Activated T-cell treated with anti-CD3 and anti-CD28 coated beads, Interleukin-2, amount 50 U/mL, for 72 hours (primary cell): Measurements from ENCODE around the gene ADAM10. TPM values are rescaled to one million over a fixed set of nuclear protein-coding genes. Genes with fewer than 3 reads are reported as not detected.

ENCODE experiments used
- ATAC-seq, 2 donors: fragments of 150-1000 bp; cut with Tn5 transposase; replicated peaks in 1 of 2; 2 replicates each; pipeline ENCODE4 v1.10.0; 2021; ENCODE audit warnings: moderate library complexity in 2 of 2, mild to moderate bottlenecking in 1 of 2
- DNase-seq, 2 donors: peaks; one replicate each; pipeline ENCODE4 v3.0.0; 2021 to 2022; ENCODE audit warnings: mixed read lengths in 1 of 2
- H3K27ac Mint-ChIP-seq: one replicate; pipeline ENCODE4 v1.8.0; 2022; ENCODE audit warnings: mild to moderate bottlenecking, moderate library complexity, mixed read lengths
- H3K27me3 Mint-ChIP-seq: one replicate; pipeline ENCODE4 v1.8.0; 2022; ENCODE audit warnings: low read depth, mixed read lengths
- H3K36me3 Mint-ChIP-seq, 2 donors: one replicate each; pipeline ENCODE4 v1.8.0; 2022; ENCODE audit warnings: mixed read lengths in 2 of 2, mild to moderate bottlenecking in 1 of 2; ENCODE audit not compliant: insufficient read depth in 2 of 2
- H3K4me1 Mint-ChIP-seq: one replicate; pipeline ENCODE4 v1.8.0; 2022; ENCODE audit warnings: low read depth, mixed read lengths
- H3K4me3 Mint-ChIP-seq, 2 donors: one replicate each; pipeline ENCODE4 v1.8.0; 2022; ENCODE audit warnings: mild to moderate bottlenecking in 2 of 2, mixed read lengths in 2 of 2, moderate library complexity in 2 of 2
- H3K9me3 Mint-ChIP-seq, 2 donors: one replicate each; pipeline ENCODE4 v1.8.0; 2022; ENCODE audit warnings: mixed read lengths in 2 of 2
- total RNA-seq, 2 donors: library from RNA; stranded (reverse); gene quantifications; one replicate each; pipeline ENCODE4 v1.2.3, GENCODE V29; 2022

The ADAM10 gene
- 100 to 1,000 TPM in 1 of 2 donors, 10 to 100 TPM in 1; 96.5 to 108 TPM for total RNA-seq

- peak; percentile 97 to 99 for DNase-seq
- Mint-ChIP-seq H3K36me3 (peaks cover 4 to 10% of the 10 kb centered on the region in 2 donors), H3K4me1 (peaks cover 33% of the 10 kb centered on the region), H3K27ac (peak within 1 kb of the TSS; percentile 99), H3K27me3 (no peaks in the 10 kb centered on the region), H3K9me3 (no peaks in the 10 kb centered on the region), H3K4me3 (peak within 1 kb of the TSS; percentile 94 to 95)
- ATAC-seq: peak; percentile 92
Measured at GRCh38 chr15:58749532-58750337, at the start of gene ADAM10. ADAM10 (minus strand) TSS chr15:58749707; CDS start chr15:58749534, 173 bp downstream.

DNA sequence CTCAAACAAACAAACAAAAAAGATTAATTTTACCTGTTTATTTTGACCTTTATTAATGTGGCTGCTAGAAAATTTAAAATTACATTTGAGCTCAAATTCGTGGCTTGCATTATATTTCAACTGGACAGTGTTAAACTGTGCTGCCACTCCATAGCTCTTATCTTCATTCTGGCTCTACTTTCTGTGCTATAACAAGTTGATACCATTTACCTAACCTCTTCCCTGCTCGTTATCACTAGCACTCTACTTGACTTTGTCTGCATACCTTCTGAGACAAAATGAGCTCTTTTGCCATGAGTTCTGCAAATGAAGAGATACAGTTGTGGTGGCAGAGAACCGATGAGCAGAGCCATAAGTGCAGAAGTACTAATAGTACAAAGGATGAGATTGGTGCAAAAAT, 48.0 kb upstream of the ADAM10 start:
- ATAC-seq: no peak
- Mint-ChIP-seq H3K36me3 (no peaks in the 10 kb centered on the region), H3K27ac (no peak overlapping the region), H3K4me1 (peaks cover 14% of the 10 kb centered on the region), H3K9me3 (no peaks in the 10 kb centered on the region), H3K27me3 (no peaks in the 10 kb centered on the region), H3K4me3 (no peak overlapping the region)
- no peak for DNase-seq

DNA sequence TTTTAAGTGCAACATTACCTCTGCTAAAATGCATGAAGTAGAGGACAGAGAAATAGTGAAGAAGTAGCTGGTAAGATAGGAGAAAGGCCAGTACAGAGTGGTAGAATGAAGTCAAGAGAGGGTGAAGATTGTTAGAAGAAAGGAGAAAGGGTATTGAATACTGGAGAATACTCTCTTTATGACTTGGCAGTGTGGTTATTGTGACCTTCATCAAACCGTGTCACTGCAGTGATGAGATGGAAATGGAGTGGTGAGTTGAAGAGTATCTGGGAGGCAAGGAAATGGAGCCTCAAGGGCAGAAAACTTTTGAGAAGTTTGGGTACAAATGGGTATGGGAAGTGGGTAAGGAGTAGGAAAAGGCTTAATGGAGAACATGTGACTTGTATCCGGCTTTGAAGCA, 46.3 kb upstream of the ADAM10 start:
- no peak overlapping the region for H3K27ac Mint-ChIP-seq
- peaks cover 14% of the 10 kb centered on the region for H3K4me1 Mint-ChIP-seq
- no peaks in the 10 kb centered on the region for H3K9me3 Mint-ChIP-seq
- DNase-seq (no peak), ATAC-seq (no peak)
- no peak overlapping the region for H3K4me3 Mint-ChIP-seq
- H3K27me3 Mint-ChIP-seq: no peaks in the 10 kb centered on the region
- H3K36me3 Mint-ChIP-seq: no peaks in the 10 kb centered on the region

DNA sequence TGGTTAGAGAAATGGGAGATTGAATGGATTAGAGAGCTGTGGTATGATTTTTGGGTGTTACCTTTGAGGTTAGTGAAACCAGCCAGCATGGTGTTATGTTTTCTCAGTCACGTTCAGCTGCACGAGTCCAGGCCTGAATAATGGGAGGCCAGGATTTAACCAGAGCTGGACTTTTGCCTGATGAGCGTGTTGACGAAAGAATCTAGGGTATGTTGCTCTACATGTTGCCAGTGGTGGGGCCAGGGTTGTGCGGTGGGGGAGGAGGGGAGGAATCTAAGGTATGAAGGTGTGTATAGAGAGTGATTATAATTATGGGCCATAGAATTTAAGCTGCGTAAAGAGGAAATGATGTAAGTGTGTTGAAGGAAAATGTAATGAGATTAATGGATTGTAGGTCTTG, 44.4 kb upstream of the ADAM10 start:
- H3K27me3 Mint-ChIP-seq: no peaks in the 10 kb centered on the region
- DNase-seq (no peak), ATAC-seq (no peak)
- peaks cover 0 to 2% of the 10 kb centered on the region in 2 donors for H3K36me3 Mint-ChIP-seq
- no peak overlapping the region for H3K27ac Mint-ChIP-seq
- no peak overlapping the region for H3K4me3 Mint-ChIP-seq
- peaks cover 14% of the 10 kb centered on the region for H3K4me1 Mint-ChIP-seq
- no peaks in the 10 kb centered on the region for H3K9me3 Mint-ChIP-seq

GRCh38 chr15:58788056-58788710, 38.7 kb upstream of the ADAM10 start:
- Mint-ChIP-seq H3K36me3 (peaks cover 0 to 2% of the 10 kb centered on the region in 2 donors), H3K9me3 (no peaks in the 10 kb centered on the region), H3K27ac (no peak overlapping the region), H3K27me3 (no peaks in the 10 kb centered on the region), H3K4me1 (no peaks in the 10 kb centered on the region), H3K4me3 (no peak overlapping the region)
- ATAC-seq (no peak), DNase-seq (no peak)

DNA sequence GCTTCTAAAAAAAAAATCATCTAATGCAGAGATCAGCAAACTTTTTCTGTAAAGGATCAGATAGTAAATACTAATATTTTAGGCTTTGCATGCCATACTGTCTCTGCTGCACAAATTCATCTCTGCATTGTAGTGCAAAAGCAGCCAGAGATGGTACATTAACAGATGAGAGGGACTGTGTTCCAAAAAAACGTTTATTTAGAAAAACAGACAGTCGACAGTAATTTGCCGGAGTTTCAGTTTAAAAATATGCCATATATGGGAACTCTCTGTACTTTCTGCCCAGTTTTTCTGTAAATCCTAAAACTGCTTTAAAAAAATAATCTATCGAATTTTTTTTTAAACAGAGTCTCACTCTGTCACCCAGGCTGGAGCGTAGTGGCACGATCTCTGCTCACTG, 35.8 kb upstream of the ADAM10 start:
- DNase-seq (no peak), ATAC-seq (no peak)
- H3K4me3 Mint-ChIP-seq: no peak overlapping the region
- no peaks in the 10 kb centered on the region for H3K9me3 Mint-ChIP-seq
- no peak overlapping the region for H3K27ac Mint-ChIP-seq
- no peaks in the 10 kb centered on the region for H3K27me3 Mint-ChIP-seq
- H3K36me3 Mint-ChIP-seq: peaks cover 0 to 2% of the 10 kb centered on the region in 2 donors
- H3K4me1 Mint-ChIP-seq: no peaks in the 10 kb centered on the region

- Mint-ChIP-seq H3K36me3 (no peaks in the 10 kb centered on the region), H3K4me1 (no peaks in the 10 kb centered on the region), H3K27ac (no peak overlapping the region), H3K27me3 (no peaks in the 10 kb centered on the region), H3K9me3 (no peaks in the 10 kb centered on the region), H3K4me3 (no peak overlapping the region)
- ATAC-seq (no peak), DNase-seq (no peak)
Measured at GRCh38 chr15:58779554-58779953, 30.0 kb upstream of the ADAM10 start.

GRCh38 chr15:58777107-58777506, 27.6 kb upstream of the ADAM10 start:
- H3K27me3 Mint-ChIP-seq: no peaks in the 10 kb centered on the region
- H3K27ac Mint-ChIP-seq: no peak overlapping the region
- ATAC-seq (no peak), DNase-seq (no peak)
- peaks cover 8% of the 10 kb centered on the region for H3K4me1 Mint-ChIP-seq
- H3K36me3 Mint-ChIP-seq: no peaks in the 10 kb centered on the region
- no peak overlapping the region for H3K4me3 Mint-ChIP-seq
- no peaks in the 10 kb centered on the region for H3K9me3 Mint-ChIP-seq

DNA sequence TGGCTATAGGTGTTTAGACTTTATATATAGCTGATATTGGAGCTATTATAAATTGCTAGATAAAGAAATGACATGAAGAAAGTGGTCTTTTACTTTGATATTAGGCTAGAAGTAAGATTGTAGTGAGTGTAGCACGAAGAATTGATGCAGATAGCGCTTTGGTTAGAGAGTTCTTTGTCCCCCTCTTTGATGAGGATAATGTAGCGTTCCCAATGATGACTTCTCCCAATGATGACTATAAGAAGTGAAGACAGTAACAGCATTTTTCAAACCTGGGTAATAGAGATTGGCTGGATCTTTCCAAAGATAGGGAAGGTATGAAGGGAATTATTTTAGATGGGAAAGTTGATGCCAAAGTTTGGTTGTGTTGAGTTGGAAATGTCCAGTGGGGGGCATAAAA, 25.9 kb upstream of the ADAM10 start:
- peaks cover 8% of the 10 kb centered on the region for H3K4me1 Mint-ChIP-seq
- ATAC-seq (no peak), DNase-seq (no peak)
- no peaks in the 10 kb centered on the region for H3K9me3 Mint-ChIP-seq
- H3K27ac Mint-ChIP-seq: no peak overlapping the region
- no peaks in the 10 kb centered on the region for H3K27me3 Mint-ChIP-seq
- peaks cover 2 to 3% of the 10 kb centered on the region in 2 donors for H3K36me3 Mint-ChIP-seq
- no peak overlapping the region for H3K4me3 Mint-ChIP-seq

DNA sequence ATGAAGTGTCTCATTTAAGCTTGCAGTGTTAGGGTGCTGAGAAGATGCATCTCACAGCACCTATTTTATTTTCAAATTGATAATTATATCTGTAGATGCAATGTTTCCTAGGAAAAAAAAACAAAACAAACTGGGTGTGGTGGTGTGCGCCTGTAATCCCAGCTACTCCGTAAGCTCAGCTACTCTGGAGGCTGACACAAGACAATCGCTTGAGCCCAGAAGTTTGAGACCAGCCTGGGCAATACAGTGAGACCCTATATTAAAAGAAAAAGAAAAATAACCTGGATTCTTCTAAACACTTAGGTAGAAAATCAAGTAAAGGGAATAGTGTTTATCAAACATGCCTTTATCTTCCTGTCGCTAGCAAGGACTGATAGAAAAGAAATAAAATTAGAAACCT, 23.5 kb upstream of the ADAM10 start:
- peaks cover 2 to 3% of the 10 kb centered on the region in 2 donors for H3K36me3 Mint-ChIP-seq
- H3K9me3 Mint-ChIP-seq: no peaks in the 10 kb centered on the region
- H3K4me3 Mint-ChIP-seq: no peak overlapping the region
- ATAC-seq (no peak), DNase-seq (no peak)
- no peaks in the 10 kb centered on the region for H3K27me3 Mint-ChIP-seq
- H3K27ac Mint-ChIP-seq: no peak overlapping the region
- H3K4me1 Mint-ChIP-seq: peaks cover 8% of the 10 kb centered on the region

DNA sequence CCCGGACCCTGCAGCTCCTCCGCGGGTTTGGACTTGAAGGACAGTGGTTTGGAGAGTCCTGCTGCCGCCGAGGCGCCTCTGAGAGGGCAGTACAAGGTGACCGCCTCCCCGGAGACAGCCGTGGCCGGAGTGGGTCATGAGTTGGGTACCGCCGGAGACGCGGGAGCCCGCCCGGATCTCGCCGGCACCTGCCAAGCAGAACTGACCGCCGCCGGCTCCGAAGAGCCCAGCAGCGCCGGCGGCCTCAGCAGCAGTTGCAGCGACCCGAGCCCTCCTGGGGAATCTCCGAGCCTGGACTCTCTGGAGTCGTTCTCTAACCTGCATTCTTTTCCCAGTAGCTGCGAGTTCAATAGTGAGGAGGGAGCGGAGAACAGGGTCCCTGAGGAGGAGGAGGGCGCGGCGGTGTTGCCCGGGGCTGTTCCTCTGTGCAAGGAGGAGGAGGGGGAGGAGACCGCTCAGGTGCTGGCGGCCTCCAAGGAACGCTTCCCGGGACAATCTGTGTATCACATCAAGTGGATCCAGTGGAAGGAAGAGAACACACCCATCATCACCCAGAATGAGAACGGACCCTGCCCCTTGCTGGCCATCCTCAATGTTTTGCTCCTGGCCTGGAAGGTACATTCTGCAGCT, 22.2 kb upstream of the ADAM10 start:
- Mint-ChIP-seq H3K27ac (peak overlapping the region; percentile 82), H3K9me3 (no peaks in the 10 kb centered on the region), H3K27me3 (no peaks in the 10 kb centered on the region), H3K4me3 (no peak overlapping the region), H3K4me1 (peaks cover 8% of the 10 kb centered on the region), H3K36me3 (peaks cover 2 to 3% of the 10 kb centered on the region in 2 donors)
- peak; percentile 31 to 42 for DNase-seq
- ATAC-seq: peak in 1 of 2 donors; percentile 11

DNA sequence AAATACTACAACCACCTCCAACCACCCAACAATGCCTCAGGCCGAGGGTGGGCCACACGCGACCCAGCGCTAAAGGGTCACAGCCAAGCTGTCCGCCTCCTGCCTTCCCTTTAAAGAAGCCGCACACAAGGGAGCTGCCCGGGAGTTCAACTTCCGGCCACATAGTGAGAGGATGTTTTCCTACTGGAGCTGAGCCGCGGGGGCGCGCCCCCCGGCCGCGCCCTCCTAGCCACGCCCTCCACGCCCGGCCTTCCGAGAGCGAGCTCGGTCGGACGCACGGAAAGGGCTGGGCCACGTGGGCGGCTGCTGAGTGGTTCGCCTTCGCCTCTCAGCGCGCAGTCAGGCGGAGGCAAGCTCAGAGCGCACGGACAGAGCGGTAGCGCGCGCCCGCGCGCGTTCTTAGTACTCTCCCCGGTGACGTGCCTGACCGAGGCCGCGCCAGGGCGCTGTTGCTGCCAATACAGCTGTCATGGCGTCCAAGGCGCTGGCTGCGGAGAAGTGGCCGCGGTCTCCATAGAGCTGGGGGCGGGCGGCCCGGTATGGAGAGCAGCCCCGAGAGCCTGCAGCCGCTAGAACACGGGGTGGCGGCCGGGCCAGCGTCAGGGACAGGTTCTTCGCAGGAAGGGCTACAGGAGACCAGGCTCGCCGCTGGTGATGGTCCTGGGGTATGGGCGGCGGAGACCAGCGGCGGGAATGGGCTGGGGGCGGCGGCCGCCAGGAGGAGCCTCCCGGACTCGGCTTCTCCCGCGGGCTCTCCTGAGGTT, 21.5 kb upstream of the ADAM10 start, which contains the start of gene MINDY2:
TSS of gene MINDY2 (plus strand) at position 446 of the 764 bp plus-strand sequence. CDS start at position 540, 94 bp downstream.
- ATAC-seq: peak; percentile 97
- H3K9me3 Mint-ChIP-seq: no peaks in the 10 kb centered on the region
- no peaks in the 10 kb centered on the region for H3K27me3 Mint-ChIP-seq
- no peak within 1 kb of the TSS for H3K4me3 Mint-ChIP-seq
- peaks cover 8% of the 10 kb centered on the region for H3K4me1 Mint-ChIP-seq
- DNase-seq: peak; percentile 96 to 97
- peaks cover 2 to 3% of the 10 kb centered on the region in 2 donors for H3K36me3 Mint-ChIP-seq
- peak within 1 kb of the TSS; percentile 82 for H3K27ac Mint-ChIP-seq
